Hepatocyte (in vitro differentiated cells): ENCODE measurements around the gene ERVFRD-1. TPM values are rescaled to one million over a fixed set of nuclear protein-coding genes. Genes with fewer than 3 reads are reported as not detected.
"Not testable (repeated sequence)": the region's sequence is repeated elsewhere in the genome, so short reads cannot be mapped to it uniquely, and the experiment has no call there.

Experiments used
- DNase-seq: peaks from one replicate; pipeline ENCODE4 v3.0.0-alpha.2; 2016; ENCODE audit warnings: low spot score
- H2AFZ ChIP-seq: fragments of 200-600 bp; sonication (generic); 2 replicates; pipeline ENCODE4 v1.6.0; 2016; ENCODE audit warnings: antibody characterized with exemption, mild to moderate bottlenecking
- H3K27ac ChIP-seq: fragments of 200-600 bp; sonication (generic); 2 replicates; pipeline ENCODE4 v1.5.1; 2016; ENCODE audit warnings: mild to moderate bottlenecking
- H3K27me3 ChIP-seq: fragments of 200-600 bp; sonication (generic); 2 replicates; pipeline ENCODE4 v1.6.1; 2016
- H3K36me3 ChIP-seq: fragments of 200-600 bp; sonication (generic); replicated peaks from 2 replicates; pipeline ENCODE4 v1.5.1; 2016; ENCODE audit warnings: low read depth; ENCODE audit not compliant: insufficient read depth
- H3K4me1 ChIP-seq: fragments of 200-600 bp; sonication (generic); 2 replicates; pipeline ENCODE4 v1.5.1; 2016; ENCODE audit warnings: mild to moderate bottlenecking, moderate library complexity; ENCODE audit not compliant: insufficient read depth
- H3K4me2 ChIP-seq: fragments of 200-600 bp; sonication (generic); 2 replicates; pipeline ENCODE4 v1.6.0; 2016
- H3K4me3 ChIP-seq: fragments of 200-600 bp; sonication (generic); 2 replicates; pipeline ENCODE4 v1.5.1; 2016; ENCODE audit warnings: mild to moderate bottlenecking
- H3K79me2 ChIP-seq: fragments of 200-600 bp; sonication (generic); 2 replicates; pipeline ENCODE4 v1.6.0; 2017; ENCODE audit warnings: mild to moderate bottlenecking
- H3K9me2 ChIP-seq: fragments of 200-600 bp; sonication (generic); replicated peaks from 2 replicates; pipeline ENCODE4 v1.6.0; 2017; ENCODE audit warnings: mild to moderate bottlenecking; ENCODE audit not compliant: insufficient read depth
- H3K9me3 ChIP-seq: fragments of 200-600 bp; sonication (generic); 2 replicates; pipeline ENCODE4 v1.5.1; 2016; ENCODE audit warnings: low read depth, mild to moderate bottlenecking
- H4K20me1 ChIP-seq: fragments of 200-600 bp; sonication (generic); 2 replicates; pipeline ENCODE4 v1.6.0; 2016; ENCODE audit warnings: mild to moderate bottlenecking; ENCODE audit not compliant: insufficient read depth, poor library complexity, severe bottlenecking
- EZH2 ChIP-seq: fragments of 200-600 bp; sonication (generic); IDR thresholded peaks from 2 replicates; pipeline ENCODE4 v1.6.1; 2016; ENCODE audit warnings: antibody characterized with exemption, mild to moderate bottlenecking, borderline replicate concordance
- EZH2phosphoT487 ChIP-seq: fragments of 200-600 bp; sonication (generic); IDR thresholded peaks from one replicate; pipeline ENCODE4 v1.6.1; 2018; ENCODE audit warnings: antibody characterized with exemption, mild to moderate bottlenecking, low read depth, moderate library complexity; ENCODE audit not compliant: unreplicated experiment, severe bottlenecking
- WGBS: methylation state at CpG from one replicate; pipeline ENCODE4 v1.1.6; 2016; ENCODE audit warnings: low lambda C conversion rate; ENCODE audit errors: missing lambda C conversion rate; 5-methylcytosine and 5-hydroxymethylcytosine counted together
- polyA plus RNA-seq: library from polyadenylated mRNA; unstranded; fragments of >200 nt; fragmentation: Nextera tagmentation; extraction: Ambion mirVana; gene quantifications from 2 replicates; pipeline ENCODE4 v1.2.1, GENCODE V29; 2016
- total RNA-seq: library from RNA; depleted of rRNA; stranded (reverse); fragments of >200 nt; gene quantifications from 2 replicates; pipeline ENCODE4 v1.2.3, GENCODE V29; 2014
- TF ChIP-seq, protein P1 (sequence below): fragments of 200-600 bp; sonication (generic); IDR thresholded peaks from 2 replicates; pipeline ENCODE4 v1.5.1; 2016; ENCODE audit warnings: antibody characterized with exemption, mild to moderate bottlenecking; ENCODE audit not compliant: poor library complexity

The ERVFRD-1 gene
- total and polyA plus RNA-seq, 2 experiments from 2014 or later = 2.2 to 4.9 TPM

GRCh38 chr6:11092668-11093375 is 18.7 kb downstream of the ERVFRD-1 start:
- TF ChIP-seq EZH2 (no peak), EZH2phosphoT487 (no peak)
- TF ChIP-seq, protein P1, sequence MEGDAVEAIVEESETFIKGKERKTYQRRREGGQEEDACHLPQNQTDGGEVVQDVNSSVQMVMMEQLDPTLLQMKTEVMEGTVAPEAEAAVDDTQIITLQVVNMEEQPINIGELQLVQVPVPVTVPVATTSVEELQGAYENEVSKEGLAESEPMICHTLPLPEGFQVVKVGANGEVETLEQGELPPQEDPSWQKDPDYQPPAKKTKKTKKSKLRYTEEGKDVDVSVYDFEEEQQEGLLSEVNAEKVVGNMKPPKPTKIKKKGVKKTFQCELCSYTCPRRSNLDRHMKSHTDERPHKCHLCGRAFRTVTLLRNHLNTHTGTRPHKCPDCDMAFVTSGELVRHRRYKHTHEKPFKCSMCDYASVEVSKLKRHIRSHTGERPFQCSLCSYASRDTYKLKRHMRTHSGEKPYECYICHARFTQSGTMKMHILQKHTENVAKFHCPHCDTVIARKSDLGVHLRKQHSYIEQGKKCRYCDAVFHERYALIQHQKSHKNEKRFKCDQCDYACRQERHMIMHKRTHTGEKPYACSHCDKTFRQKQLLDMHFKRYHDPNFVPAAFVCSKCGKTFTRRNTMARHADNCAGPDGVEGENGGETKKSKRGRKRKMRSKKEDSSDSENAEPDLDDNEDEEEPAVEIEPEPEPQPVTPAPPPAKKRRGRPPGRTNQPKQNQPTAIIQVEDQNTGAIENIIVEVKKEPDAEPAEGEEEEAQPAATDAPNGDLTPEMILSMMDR = no peak
- no peaks in the 10 kb centered on the region for H3K27me3 ChIP-seq
- peak overlapping the region; percentile 82 for H3K27ac ChIP-seq
- H3K79me2 ChIP-seq = peaks cover 32% of the 10 kb centered on the region
- H4K20me1 ChIP-seq = no peaks in the 10 kb centered on the region
- peak; percentile 62 for DNase-seq
- H3K4me2 ChIP-seq = peak overlapping the region; percentile 78
- H3K9me3 ChIP-seq = no peaks in the 10 kb centered on the region
- H3K4me3 ChIP-seq = peak overlapping the region; percentile 47
- no peaks in the 10 kb centered on the region for H3K36me3 ChIP-seq
- 3% methylated on average over 10 of the region's 10 CpGs for WGBS
- H3K9me2 ChIP-seq = no peaks in the 10 kb centered on the region
- H3K4me1 ChIP-seq = peaks cover 15% of the 10 kb centered on the region
- H2AFZ ChIP-seq = peak overlapping the region; percentile 82

GRCh38 chr6:11091141-11091540 is 20.4 kb downstream of the ERVFRD-1 start:
- H3K36me3 ChIP-seq, H4K20me1 ChIP-seq, H2AFZ ChIP-seq, H3K27ac ChIP-seq, H3K9me3 ChIP-seq, H3K27me3 ChIP-seq, H3K4me2 ChIP-seq, H3K4me3 ChIP-seq, DNase-seq, H3K9me2 ChIP-seq: not testable (repeated sequence)
- Histone ChIP-seq H3K4me1 (peaks cover 12% of the 10 kb centered on the region), H3K79me2 (peaks cover 15% of the 10 kb centered on the region)
- WGBS = 93% methylated on average over 5 of the region's 5 CpGs

DNA sequence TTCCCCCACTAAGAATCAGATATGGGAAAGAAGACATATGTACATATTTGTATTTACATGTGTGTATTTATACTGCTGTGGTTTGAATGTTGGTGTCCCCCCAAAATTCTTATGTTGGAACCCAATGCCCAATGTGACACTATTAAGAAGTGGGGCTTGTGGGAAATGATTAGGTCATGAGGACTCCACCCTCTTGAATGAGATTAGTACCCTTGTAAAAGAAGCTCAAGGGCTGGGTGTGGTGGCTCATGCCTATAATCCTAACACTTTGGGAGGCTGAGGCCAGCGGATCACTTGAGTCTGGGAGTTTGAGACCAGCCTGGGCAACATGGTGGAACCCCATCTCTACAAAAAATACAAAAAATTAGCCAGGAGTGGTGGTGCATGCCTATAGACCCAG is 21.8 kb downstream of the ERVFRD-1 start:
- H3K27ac ChIP-seq = no peak overlapping the region
- no peaks in the 10 kb centered on the region for H3K9me2 ChIP-seq
- 81% methylated on average over 1 of the region's 1 CpG for WGBS
- H3K36me3 ChIP-seq = no peaks in the 10 kb centered on the region
- H3K4me3 ChIP-seq = no peak overlapping the region
- peaks cover under 1% of the 10 kb centered on the region for H3K79me2 ChIP-seq
- TF ChIP-seq EZH2phosphoT487 = no peak
- TF ChIP-seq, protein P1 = no peak
- no peak for TF ChIP-seq EZH2
- no peak overlapping the region for H3K4me2 ChIP-seq
- no peak overlapping the region for H2AFZ ChIP-seq
- DNase-seq = no peak
- H3K9me3 ChIP-seq = no peaks in the 10 kb centered on the region
- H3K27me3 ChIP-seq = no peaks in the 10 kb centered on the region
- H3K4me1 ChIP-seq = no peaks in the 10 kb centered on the region
- H4K20me1 ChIP-seq = no peaks in the 10 kb centered on the region

DNA sequence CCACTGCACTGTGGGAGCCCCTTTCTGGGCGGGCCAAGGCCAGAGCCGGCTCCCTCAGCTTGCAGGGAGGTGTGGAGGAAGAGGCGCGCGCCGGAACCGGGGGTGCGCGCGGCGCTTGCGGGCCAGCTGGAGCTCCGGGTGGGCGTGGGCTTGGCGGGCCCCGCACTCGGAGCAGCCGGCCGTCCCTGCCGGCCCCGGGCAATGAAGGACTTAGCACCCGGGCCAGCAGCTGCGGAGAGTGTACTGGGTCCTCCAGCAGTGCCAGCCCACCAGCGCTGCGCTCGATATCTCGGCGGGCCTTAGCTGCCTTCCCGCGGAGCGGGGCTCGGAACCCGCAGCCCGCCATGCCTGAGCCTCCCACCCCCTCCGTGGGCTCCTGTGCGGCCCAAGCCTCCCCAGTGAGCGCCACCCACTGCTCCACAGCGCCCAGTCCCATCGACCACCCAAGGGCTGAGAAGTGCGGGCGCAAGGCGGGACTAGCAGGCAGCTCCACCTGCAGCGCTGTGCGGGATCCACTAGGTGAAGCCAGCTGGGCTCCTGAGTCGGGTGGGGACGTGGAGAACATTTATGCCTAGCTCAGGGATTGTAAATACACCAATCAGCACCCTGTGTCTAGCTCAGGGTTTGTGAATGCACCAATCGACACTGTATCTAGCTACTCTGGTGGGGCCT is 24.2 kb downstream of the ERVFRD-1 start:
- not testable (repeated sequence) for H3K4me2 ChIP-seq, H3K27me3 ChIP-seq, H3K36me3 ChIP-seq, H4K20me1 ChIP-seq, H3K4me1 ChIP-seq, H3K79me2 ChIP-seq, H3K9me3 ChIP-seq, DNase-seq, H3K27ac ChIP-seq, H2AFZ ChIP-seq, H3K9me2 ChIP-seq, H3K4me3 ChIP-seq
- WGBS = 98% methylated on average over 31 of the region's 47 CpGs
